Ramos (cell line): ENCODE data around the gene SORCS2.

Experiments used
- in situ Hi-C: fragments of 300-500 bp; cut with MboI; formaldehyde crosslinking; loops from one replicate; pipeline ENCODE4 v1.14.3; 2022; ENCODE audit warnings: low sequenced_read_pairs; ENCODE audit not compliant: unreplicated experiment

Gene SORCS2

GRCh38 chr4:7381890-7382633 lies 189.7 kb downstream of the SORCS2 start:
- in situ Hi-C loops = no loop called here

DNA sequence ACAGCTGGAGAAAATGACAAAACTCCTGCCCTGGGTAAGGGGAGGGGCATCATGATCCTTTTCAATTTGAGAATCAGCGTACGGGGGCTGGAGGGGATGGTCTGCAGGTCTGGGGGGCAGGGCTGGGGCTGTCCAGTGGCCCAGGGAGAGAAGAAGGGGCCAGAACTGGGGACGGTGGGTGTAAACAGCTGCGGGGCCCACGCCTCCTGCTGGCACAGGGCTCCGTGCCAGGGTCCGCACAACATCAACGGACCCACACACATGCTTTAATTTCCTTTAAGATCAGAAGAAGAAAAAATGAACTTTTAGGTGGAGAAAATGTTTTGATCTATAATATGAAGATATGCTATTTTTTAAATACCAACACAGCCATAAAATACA lies 190.3 kb downstream of the SORCS2 start:
- in situ Hi-C loops = no loop called here

DNA sequence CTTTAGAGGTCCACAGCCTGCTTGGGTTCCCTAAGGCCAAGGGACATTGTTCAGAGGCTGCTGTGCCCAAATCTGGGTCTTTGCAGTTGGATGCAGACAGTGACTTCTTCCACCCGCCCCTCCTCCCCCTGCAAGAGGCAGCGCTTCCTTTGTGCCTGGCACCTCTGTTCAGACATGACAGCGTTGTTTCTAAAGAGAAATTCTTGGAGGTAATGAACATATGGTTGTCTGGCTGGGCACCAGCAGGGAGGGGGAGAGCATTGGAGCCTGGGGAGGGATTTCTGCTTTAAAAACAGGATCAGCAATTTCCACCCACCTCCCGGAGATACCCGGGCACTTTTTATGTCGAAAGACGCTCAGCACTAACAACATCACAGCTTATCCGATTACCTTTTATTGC lies 190.9 kb downstream of the SORCS2 start:
- in situ Hi-C loops = no loop called here

DNA sequence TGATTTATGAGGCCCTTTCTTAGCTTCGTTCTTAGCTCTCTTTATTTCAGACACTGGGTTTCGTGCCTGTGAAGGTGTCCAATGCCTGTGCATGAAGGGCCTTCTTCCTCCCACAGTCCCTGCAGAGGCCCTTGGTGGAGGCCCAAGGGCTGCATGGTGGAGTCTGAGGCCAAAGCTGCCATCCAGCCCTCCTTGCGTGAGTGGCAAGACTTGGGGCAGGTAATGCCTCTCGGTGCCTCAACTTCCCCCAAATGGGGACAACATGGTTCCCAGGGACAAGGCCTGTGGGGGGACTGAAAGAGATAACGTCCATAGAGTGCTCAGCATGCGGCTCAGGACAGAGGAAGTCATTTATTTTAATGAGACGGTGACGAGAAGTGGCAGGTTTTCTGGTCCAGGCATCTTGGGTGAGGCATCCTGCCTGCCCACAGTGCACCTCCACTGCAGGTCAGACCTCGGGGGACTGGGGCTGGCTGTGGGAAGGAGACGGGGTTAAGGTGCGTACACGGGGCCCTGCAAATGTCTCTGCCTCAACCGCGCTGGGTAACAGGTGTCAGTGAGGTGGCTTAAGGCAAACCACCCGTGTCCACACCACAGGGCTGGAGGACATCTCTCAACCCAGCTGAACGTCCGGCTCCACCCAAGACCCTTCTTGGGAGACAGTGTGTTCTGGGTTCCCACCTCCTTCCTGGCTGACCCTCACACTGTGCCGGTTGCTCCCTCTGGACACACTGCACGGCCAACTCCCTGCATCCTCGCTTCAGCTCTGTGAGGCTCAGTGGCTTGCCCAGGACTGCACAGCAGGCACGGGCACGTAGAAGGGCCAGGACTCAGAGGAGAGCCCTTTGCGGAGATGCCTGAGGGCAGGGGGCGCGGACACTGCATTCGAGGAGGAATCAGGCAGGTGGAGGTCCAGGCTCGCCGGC lies 191.9 kb downstream of the SORCS2 start:
- in situ Hi-C loops = no loop called here

DNA sequence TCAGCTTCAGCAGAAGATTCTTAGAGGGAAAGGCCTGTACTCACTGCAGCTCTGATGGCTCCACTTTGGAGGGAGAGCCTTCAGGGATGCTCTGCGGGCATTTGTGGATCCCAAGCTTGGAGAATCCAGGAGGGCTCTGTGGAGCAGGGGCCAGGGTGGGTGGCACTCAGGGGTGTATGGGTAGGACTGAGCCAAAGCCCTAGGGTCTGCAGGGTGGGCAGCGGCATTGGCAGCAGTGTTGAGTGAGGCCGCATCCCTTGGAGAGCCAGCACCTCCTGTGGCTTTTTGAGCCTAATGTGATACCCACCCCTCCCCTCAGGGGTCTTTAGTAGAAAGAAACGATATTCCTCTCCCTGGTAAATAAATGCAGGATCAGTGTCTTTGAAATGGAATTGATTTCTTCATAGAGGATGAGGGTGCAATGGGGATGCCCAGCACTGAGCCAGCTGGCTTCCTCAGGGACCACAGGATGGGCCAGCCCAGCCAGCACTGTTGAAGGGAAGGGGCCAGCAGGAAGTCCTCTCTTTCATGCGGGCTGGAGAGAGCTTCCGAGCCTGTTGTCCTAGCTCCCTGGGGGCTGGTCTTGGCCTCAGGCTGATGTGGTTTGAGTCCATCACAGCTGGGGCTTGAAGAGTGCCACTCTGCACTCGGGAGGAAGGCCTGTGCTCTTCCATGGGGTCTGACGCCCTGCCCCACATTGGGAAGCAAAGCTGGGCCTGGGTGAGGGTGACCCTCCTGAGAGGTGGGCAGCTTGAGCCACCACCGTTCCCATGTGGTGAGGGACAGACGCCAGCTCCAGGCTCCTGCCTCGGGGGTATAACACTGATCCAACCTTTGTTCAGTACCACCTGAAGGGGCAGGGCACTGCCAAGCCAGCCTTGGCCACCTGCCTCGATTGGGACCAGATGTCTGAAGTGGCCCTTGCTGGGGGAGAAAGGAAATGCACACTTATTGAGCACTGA lies 192.9 kb downstream of the SORCS2 start:
- in situ Hi-C loops = no loop called here

GRCh38 chr4:7387925-7388324 lies 195.6 kb downstream of the SORCS2 start:
- in situ Hi-C loops = no loop called here

- in situ Hi-C loops = no loop called here
Observed at GRCh38 chr4:7388627-7389026, 196.3 kb downstream of the SORCS2 start.

- in situ Hi-C loops = no loop called here
Observed at GRCh38 chr4:7389101-7389701, 196.9 kb downstream of the SORCS2 start.

- in situ Hi-C loops = no loop called here
Observed at GRCh38 chr4:7389719-7390118, 197.4 kb downstream of the SORCS2 start.

- in situ Hi-C loops = no loop called here
Observed at GRCh38 chr4:7390336-7390735, 198.0 kb downstream of the SORCS2 start.

DNA sequence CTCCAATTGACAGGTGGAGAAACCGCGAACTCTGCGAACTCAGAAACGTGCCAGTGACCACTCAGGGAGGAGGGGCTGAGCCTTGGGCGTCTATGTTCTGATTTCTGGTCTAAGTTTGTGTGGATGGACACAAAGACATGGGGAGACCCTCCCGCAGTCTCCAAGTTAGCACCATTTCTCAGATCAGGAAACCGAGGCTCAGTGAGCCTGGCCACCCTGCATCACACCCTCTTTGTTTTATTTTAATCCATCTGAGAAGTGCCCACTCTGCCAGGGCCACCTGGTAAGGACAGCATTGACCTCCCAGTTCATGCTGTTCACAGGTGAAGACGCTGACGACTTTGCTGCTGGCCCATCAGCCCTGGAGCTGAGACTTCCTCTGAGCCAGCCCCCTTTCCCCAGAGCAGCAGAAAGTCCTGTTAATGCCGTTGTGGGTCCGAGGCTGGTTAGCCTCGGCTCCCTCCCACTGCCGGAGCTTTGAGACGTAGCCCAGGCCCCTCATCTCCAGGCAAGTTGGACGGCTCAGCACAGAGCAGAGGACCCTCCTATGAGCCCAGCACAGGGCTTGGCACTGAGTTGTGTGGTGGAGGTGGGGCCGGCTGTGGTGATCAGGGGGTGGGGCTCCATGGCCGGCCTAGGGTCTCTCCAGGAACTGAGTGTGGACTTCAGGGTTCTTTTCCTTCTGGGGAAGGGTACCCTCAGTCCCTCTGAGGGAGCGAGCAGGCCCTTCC lies 198.7 kb downstream of the SORCS2 start:
- in situ Hi-C loops = no loop called here

DNA sequence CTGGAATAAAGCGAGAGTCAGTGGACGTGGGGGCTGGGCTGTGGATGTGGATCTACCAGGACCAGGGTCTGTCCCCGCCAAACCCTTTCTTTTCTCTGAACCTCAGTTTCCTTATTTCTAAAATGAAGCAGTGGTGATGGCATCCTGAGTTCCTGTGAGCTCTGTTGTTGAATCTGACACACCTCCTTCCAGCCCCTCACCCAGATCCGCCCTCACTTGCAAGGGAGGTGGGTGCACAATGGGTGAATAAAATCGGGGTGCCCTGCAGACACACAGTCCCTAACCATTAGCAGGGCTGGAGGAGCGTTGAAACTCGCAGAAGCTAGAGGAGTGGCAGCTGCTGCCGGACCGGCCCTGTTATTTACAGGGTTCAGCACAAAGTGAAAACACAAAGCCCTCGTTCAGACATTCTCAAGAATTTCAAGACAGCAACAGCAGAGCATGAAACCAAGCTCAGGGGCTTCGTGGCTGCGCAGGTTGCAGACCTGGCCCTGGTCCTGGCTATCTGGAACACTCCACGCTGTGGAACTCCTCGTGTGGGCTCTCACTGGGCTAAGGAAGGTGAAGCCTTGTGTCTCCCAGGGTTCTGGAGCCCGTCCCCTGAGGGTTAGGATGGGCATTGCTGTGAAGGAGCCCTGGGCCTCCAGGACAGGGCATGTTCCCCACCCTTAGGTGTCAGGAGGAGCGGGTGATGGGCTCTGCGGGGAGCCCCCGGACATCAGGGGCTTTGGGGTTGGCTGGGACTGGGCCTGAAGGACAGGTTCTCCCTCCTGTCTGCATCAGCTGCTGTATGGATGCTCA lies 199.5 kb downstream of the SORCS2 start:
- in situ Hi-C loops = no loop called here

- in situ Hi-C loops = no loop called here
Observed at GRCh38 chr4:7392438-7393421, 200.4 kb downstream of the SORCS2 start.

DNA sequence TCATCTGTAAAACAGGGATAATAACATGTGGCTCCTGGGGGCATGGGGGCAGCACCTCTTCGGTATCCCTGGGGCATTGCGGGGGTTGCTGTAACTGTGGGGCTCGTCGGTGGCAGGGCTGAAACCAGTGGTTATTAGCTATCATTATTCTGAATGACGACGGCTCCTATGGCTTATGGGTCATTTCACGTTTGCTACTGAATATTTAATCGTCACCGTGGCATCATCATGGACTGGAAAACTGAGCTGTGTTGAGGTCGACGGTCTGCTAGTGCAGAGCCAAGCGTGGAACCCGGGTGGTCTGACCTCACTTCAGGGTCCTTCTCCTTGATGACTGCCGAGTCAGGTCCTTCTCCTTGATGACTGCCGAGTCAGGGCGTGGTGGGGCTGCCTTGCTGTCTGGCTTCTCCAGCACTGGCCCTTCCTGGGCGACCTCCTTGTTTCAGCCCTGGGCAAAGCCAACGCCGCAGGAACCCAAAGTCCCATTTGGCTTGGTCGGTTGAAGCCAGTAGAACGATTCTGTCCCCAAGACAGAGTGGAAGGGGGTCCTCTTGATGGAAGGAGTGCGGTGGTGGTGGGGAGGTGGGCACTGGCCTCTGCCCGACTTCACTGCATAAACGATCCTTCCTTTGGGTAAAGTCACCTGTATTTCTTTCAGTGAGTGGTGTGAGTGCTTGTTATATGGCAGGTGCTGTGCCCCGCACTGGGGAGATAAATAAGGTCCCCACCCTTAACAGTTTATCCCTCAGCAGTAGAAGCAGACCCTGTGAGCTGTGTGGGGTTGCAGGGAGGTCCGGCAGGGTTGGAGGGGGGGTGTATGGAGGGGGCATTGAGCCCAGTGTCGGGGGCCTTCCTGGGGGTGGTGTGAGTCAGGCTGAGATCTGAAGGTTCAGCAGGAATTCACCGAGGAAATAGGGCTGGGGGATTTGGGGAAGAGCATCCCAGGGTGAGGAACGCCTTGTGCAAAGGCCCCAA lies 201.6 kb downstream of the SORCS2 start:
- in situ Hi-C loops = no loop called here

DNA sequence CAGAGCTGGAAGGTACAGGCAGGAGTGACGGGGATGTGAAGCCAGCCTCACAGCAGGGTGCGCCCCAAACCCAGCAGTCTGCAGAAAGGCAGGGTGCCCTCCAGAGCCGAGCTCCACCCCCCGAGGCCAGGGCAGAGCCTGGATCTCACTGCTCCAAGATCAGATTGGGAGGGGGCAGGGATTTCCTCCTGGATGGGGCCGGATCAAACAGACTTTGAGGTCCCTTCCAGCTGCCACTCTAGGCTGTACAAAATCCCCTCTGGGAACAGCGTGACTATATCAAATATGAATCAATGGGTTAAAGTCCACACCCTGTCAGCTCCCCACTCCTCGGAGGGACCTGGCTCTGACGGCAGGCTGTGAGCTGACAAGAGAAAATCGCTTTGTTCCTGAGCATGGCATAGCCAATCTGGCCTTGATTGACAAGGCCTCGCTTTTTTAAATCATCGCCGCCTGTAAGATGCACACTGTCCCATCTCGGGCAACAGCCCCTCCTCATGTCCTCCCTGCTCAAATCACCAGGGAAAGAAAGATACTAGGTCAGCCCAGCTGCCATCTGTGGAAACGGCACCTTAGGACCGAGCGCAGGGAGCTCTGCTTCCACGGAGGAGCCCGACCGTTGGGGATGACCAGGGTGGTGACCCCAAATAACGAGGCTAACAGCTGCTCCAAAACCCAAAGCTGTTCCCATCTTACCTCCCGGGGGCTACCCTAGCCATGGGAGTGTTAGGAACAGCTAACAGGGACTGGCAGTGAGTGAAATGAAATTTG lies 202.5 kb downstream of the SORCS2 start:
- in situ Hi-C loops = no loop called here

GRCh38 chr4:7395645-7396044 lies 203.3 kb downstream of the SORCS2 start:
- in situ Hi-C loops = no loop called here
